Neural cell (in vitro differentiated cells): ENCODE results near the gene TAC3. TPM values are rescaled to one million over a fixed set of nuclear protein-coding genes. Genes with fewer than 3 reads are reported as not detected.

Experiments
- H2AFZ ChIP-seq: fragments of 200-600, 300-800 bp; sonication (generic), shearing (Covaris generic); 2 replicates; pipeline ENCODE4 v1.6.0; 2014; ENCODE audit warnings: low read depth, mild to moderate bottlenecking, antibody characterized with exemption, low read length, moderate library complexity
- H3F3A ChIP-seq: fragments of 200-600 bp; shearing (Covaris generic); 2 replicates; pipeline ENCODE4 v1.6.1; 2016; ENCODE audit warnings: mild to moderate bottlenecking, moderate library complexity, mixed read lengths, antibody characterized with exemption, low read length; ENCODE audit not compliant: insufficient read depth, poor library complexity, severe bottlenecking
- H3K27ac ChIP-seq: fragments of 200-600, 300-800 bp; sonication (generic), shearing (Covaris generic); 2 replicates; pipeline ENCODE4 v1.5.1; 2014; ENCODE audit warnings: mild to moderate bottlenecking, low read length, moderate library complexity
- H3K27me3 ChIP-seq: fragments of 300-800, 200-600 bp; sonication (generic), shearing (Covaris generic); 2 replicates; pipeline ENCODE4 v1.6.0; 2014; ENCODE audit warnings: mild to moderate bottlenecking, low read depth, low read length, moderate library complexity; ENCODE audit not compliant: insufficient read depth
- H3K36me3 ChIP-seq: fragments of 300-800, 200-600 bp; sonication (generic), shearing (Covaris generic); 2 replicates; pipeline ENCODE4 v1.5.1; 2014; ENCODE audit warnings: mild to moderate bottlenecking, antibody characterized with exemption, low read length, moderate library complexity; ENCODE audit not compliant: insufficient read depth
- H3K4me2 ChIP-seq: fragments of 300-800, 200-600 bp; sonication (generic), shearing (Covaris generic); 2 replicates; pipeline ENCODE4 v1.6.0; 2014; ENCODE audit warnings: mild to moderate bottlenecking, low read length
- H3K4me3 ChIP-seq: fragments of 300-800, 200-600 bp; sonication (generic), shearing (Covaris generic); 2 replicates; pipeline ENCODE4 v1.5.1; 2014; ENCODE audit warnings: mild to moderate bottlenecking, low read length, moderate library complexity
- H3K79me2 ChIP-seq: fragments of 200-600 bp; shearing (Covaris generic); replicated peaks from 2 replicates; pipeline ENCODE4 v1.6.0; 2014; ENCODE audit warnings: mild to moderate bottlenecking, low read length, moderate library complexity; ENCODE audit not compliant: insufficient read depth
- H3K9ac ChIP-seq: fragments of 300-800, 200-600 bp; sonication (generic), shearing (Covaris generic); 2 replicates; pipeline ENCODE4 v1.6.1; 2016; ENCODE audit warnings: mild to moderate bottlenecking, low read length, mixed read lengths
- H3K9me2 ChIP-seq: fragments of 200-600 bp; shearing (Covaris generic); 2 replicates; pipeline ENCODE4 v1.6.1; 2016; ENCODE audit warnings: mild to moderate bottlenecking, low read length, mixed read lengths; ENCODE audit not compliant: insufficient read depth
- H3K9me3 ChIP-seq: fragments of 200-600, 300-800 bp; sonication (generic), shearing (Covaris generic); 2 replicates; pipeline ENCODE4 v1.6.1; 2016; ENCODE audit warnings: mild to moderate bottlenecking, mixed run types, low read length, moderate library complexity, mixed read lengths
- H4K20me1 ChIP-seq: fragments of 200-600 bp; shearing (Covaris generic); 2 replicates; pipeline ENCODE4 v1.6.1; 2016; ENCODE audit warnings: mild to moderate bottlenecking, mixed run types; ENCODE audit not compliant: insufficient read depth
- EP300 ChIP-seq: fragments of 450-650 bp; conservative IDR thresholded peaks from 2 replicates; pipeline ENCODE4 v1.6.1; 2014; ENCODE audit warnings: antibody characterized with exemption, mild to moderate bottlenecking, moderate library complexity; ENCODE audit not compliant: poor library complexity, severe bottlenecking
- MXI1 ChIP-seq: fragments of 450-650 bp; conservative IDR thresholded peaks from 2 replicates; pipeline ENCODE4 v1.6.1; 2014; ENCODE audit warnings: antibody characterized with exemption, mild to moderate bottlenecking; ENCODE audit not compliant: poor library complexity, severe bottlenecking
- POLR2AphosphoS5 ChIP-seq: IDR thresholded peaks from 2 replicates; pipeline ENCODE4 v1.6.1; 2012
- RAD21 ChIP-seq: fragments of 450-650 bp; conservative IDR thresholded peaks from 2 replicates; pipeline ENCODE4 v1.6.1; 2014; ENCODE audit warnings: antibody characterized with exemption, mild to moderate bottlenecking, moderate library complexity
- SMC3 ChIP-seq: fragments of 450-650 bp; conservative IDR thresholded peaks from 2 replicates; pipeline ENCODE4 v1.6.1; 2014; ENCODE audit warnings: antibody characterized with exemption, mild to moderate bottlenecking, moderate library complexity; ENCODE audit not compliant: poor library complexity
- TAF1 ChIP-seq: IDR thresholded peaks from 2 replicates; pipeline ENCODE4 v1.6.1; 2012; ENCODE audit warnings: low read depth
- polyA plus RNA-seq: library from polyadenylated mRNA; depleted of rRNA; stranded (reverse); fragments of >200 nt; gene quantifications from 2 replicates; pipeline ENCODE4 v1.2.3, GENCODE V29; 2014
- TF ChIP-seq, protein P1 (sequence below): IDR thresholded peaks from 2 replicates; pipeline ENCODE4 v1.6.1; 2012; ENCODE audit warnings: borderline replicate concordance
- TF ChIP-seq, protein P2 (sequence below): fragments of 450-650 bp; IDR thresholded peaks from 2 replicates; pipeline ENCODE4 v1.5.1; 2014; ENCODE audit warnings: antibody characterized with exemption, mild to moderate bottlenecking, moderate library complexity; ENCODE audit not compliant: poor library complexity, severe bottlenecking

The TAC3 gene
- polyA plus RNA-seq, 1 donor from 2014 or later, result 2.5 TPM

GRCh38 chr12:56990648-56991318 is 25.5 kb downstream of the TAC3 start:
- Histone ChIP-seq H3K27me3 (no peaks in the 10 kb centered on the region), H2AFZ (no peak overlapping the region), H3K36me3 (no peaks in the 10 kb centered on the region), H3K9ac (no peak overlapping the region), H3K9me3 (no peaks in the 10 kb centered on the region), H3K9me2 (no peaks in the 10 kb centered on the region), H3K4me2 (no peak overlapping the region), H4K20me1 (no peaks in the 10 kb centered on the region), H3K79me2 (no peaks in the 10 kb centered on the region), H3K27ac (no peak overlapping the region), H3F3A (no peaks in the 10 kb centered on the region), H3K4me3 (no peak overlapping the region)
- TF ChIP-seq, protein P1, sequence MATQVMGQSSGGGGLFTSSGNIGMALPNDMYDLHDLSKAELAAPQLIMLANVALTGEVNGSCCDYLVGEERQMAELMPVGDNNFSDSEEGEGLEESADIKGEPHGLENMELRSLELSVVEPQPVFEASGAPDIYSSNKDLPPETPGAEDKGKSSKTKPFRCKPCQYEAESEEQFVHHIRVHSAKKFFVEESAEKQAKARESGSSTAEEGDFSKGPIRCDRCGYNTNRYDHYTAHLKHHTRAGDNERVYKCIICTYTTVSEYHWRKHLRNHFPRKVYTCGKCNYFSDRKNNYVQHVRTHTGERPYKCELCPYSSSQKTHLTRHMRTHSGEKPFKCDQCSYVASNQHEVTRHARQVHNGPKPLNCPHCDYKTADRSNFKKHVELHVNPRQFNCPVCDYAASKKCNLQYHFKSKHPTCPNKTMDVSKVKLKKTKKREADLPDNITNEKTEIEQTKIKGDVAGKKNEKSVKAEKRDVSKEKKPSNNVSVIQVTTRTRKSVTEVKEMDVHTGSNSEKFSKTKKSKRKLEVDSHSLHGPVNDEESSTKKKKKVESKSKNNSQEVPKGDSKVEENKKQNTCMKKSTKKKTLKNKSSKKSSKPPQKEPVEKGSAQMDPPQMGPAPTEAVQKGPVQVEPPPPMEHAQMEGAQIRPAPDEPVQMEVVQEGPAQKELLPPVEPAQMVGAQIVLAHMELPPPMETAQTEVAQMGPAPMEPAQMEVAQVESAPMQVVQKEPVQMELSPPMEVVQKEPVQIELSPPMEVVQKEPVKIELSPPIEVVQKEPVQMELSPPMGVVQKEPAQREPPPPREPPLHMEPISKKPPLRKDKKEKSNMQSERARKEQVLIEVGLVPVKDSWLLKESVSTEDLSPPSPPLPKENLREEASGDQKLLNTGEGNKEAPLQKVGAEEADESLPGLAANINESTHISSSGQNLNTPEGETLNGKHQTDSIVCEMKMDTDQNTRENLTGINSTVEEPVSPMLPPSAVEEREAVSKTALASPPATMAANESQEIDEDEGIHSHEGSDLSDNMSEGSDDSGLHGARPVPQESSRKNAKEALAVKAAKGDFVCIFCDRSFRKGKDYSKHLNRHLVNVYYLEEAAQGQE, result no peak
- TF ChIP-seq, protein P2, sequence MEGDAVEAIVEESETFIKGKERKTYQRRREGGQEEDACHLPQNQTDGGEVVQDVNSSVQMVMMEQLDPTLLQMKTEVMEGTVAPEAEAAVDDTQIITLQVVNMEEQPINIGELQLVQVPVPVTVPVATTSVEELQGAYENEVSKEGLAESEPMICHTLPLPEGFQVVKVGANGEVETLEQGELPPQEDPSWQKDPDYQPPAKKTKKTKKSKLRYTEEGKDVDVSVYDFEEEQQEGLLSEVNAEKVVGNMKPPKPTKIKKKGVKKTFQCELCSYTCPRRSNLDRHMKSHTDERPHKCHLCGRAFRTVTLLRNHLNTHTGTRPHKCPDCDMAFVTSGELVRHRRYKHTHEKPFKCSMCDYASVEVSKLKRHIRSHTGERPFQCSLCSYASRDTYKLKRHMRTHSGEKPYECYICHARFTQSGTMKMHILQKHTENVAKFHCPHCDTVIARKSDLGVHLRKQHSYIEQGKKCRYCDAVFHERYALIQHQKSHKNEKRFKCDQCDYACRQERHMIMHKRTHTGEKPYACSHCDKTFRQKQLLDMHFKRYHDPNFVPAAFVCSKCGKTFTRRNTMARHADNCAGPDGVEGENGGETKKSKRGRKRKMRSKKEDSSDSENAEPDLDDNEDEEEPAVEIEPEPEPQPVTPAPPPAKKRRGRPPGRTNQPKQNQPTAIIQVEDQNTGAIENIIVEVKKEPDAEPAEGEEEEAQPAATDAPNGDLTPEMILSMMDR, result no peak
- TF ChIP-seq EP300 (no peak), SMC3 (no peak), MXI1 (no peak), RAD21 (no peak), POLR2AphosphoS5 (no peak)

GRCh38 chr12:56989861-56990610 is 26.3 kb downstream of the TAC3 start:
- no peak overlapping the region for H3K9ac ChIP-seq
- H3F3A ChIP-seq, result no peaks in the 10 kb centered on the region
- no peaks in the 10 kb centered on the region for H4K20me1 ChIP-seq
- H3K27ac ChIP-seq, result no peak overlapping the region
- TF ChIP-seq TAF1, result no peak
- no peaks in the 10 kb centered on the region for H3K9me2 ChIP-seq
- no peaks in the 10 kb centered on the region for H3K36me3 ChIP-seq
- no peak overlapping the region for H3K4me3 ChIP-seq
- no peaks in the 10 kb centered on the region for H3K9me3 ChIP-seq
- no peak overlapping the region for H2AFZ ChIP-seq
- H3K4me2 ChIP-seq, result no peak overlapping the region
- no peaks in the 10 kb centered on the region for H3K27me3 ChIP-seq
- no peaks in the 10 kb centered on the region for H3K79me2 ChIP-seq
